ENCODE results near the gene NKX2-2. TPM values are rescaled to one million over a fixed set of nuclear protein-coding genes. Genes with fewer than 3 reads are reported as not detected.
A peak's percentile ranks its signal among the peaks of the same experiment; 100 is the strongest.

Gene NKX2-2
- total and polyA plus RNA-seq, 2 of the 8 experiments (the other 6 are each of a cell fraction or from before 2014, with no cell fraction given) = not detected

GRCh38 chr20:21511850-21512633 lies 1.8 kb downstream of the NKX2-2 start:
- Histone ChIP-seq H3K27ac (ENCODE audit: low read depth, low read length) (no peak overlapping the region), H3K4me2 (ENCODE audit: insufficient read depth in 1 of 2, low read depth in 2 of 2, low read length in 2 of 2) (peak overlapping the region; percentile 65)
- no peak for TF ChIP-seq TEAD4 (IDR thresholded peaks at IDR 0.05; ENCODE audit: low read depth, low read length)
- peak; percentile 90 for TF ChIP-seq RNF2 (IDR thresholded peaks at IDR 0.05; ENCODE audit: borderline replicate concordance, low read depth, low read length, missing control alignments, poor library complexity, severe bottlenecking)
- no peak for TF ChIP-seq ATF3 (IDR thresholded peaks at IDR 0.05; ENCODE audit: insufficient read depth, low read depth, low read length)
- TF ChIP-seq EZH2 (IDR thresholded peaks at IDR 0.05; ENCODE audit: low read depth, low read length, severe bottlenecking) = peak; percentile 89
- peak; percentile 33 for TF ChIP-seq KDM4A (IDR thresholded peaks at IDR 0.05; ENCODE audit: low read depth, low read length, severe bottlenecking)
- TF ChIP-seq ASH2L (IDR thresholded peaks at IDR 0.05; ENCODE audit: low read length) = peak; percentile 31
- peak; percentile 74; the same call in 1 of the 2 replicates for TF ChIP-seq CBX8 (IDR thresholded peaks at IDR 0.05; ENCODE audit: borderline replicate concordance, low read depth, low read length)
- TF ChIP-seq SUZ12 (IDR thresholded peaks at IDR 0.05; ENCODE audit: low read length) = peak; percentile 91
- 0 out of 2 replicates have a peak, but pooled peaks have one; percentile 12 for TF ChIP-seq MAX (IDR thresholded peaks at IDR 0.05)

More at GRCh38 chr20:21511850-21512633, 1.8 kb downstream of the NKX2-2 start:
- Histone ChIP-seq H2AFZ (ENCODE audit: low read length) (no peak overlapping the region), H3K23me2 (ENCODE audit: low read depth, low read length) (peaks cover 6% of the 10 kb centered on the region; the same call in 1 of the 2 replicates), H4K8ac (ENCODE audit: extremely low read depth, insufficient read depth, low read length) (no peak overlapping the region; the same call in 1 of the 2 replicates), H3K9me3 (ENCODE audit: insufficient read depth in 2 of 2, low read depth in 1 of 2, low read length in 1 of 2) (no peaks in the 10 kb centered on the region), H3K4ac (replicated peaks; ENCODE audit: insufficient read length, low read depth, low read length) (no peak overlapping the region), H3K36me3 (ENCODE audit: control insufficient read depth in 2 of 4, insufficient read depth in 4 of 4, low read length in 3 of 4) (peaks cover 0 to 4% (median 0%) of the 10 kb centered on the region in 4 experiments; a peak in 1 of 8 replicates), H3K18ac (ENCODE audit: extremely low read depth, low read length) (peak overlapping the region; percentile 19; the same call in 1 of the 2 replicates), H3K4me1 (replicated peaks in 1 of 4; ENCODE audit: control insufficient read depth in 3 of 4, insufficient read depth in 4 of 4, low read length in 3 of 4) (peaks cover 6 to 49% (median 21%) of the 10 kb centered on the region in 4 experiments; a peak in 6 of 7 replicates), H4K20me1 (replicated peaks in 1 of 2; ENCODE audit: control insufficient read depth in 1 of 2, insufficient read depth in 2 of 2, low read length in 2 of 2) (peaks cover 14 to 21% of the 10 kb centered on the region in 2 experiments), H3K9ac (replicated peaks in 1 of 4; ENCODE audit: extremely low read depth in 1 of 4, low read depth in 3 of 4, low read length in 3 of 4) (no peak overlapping the region), H3K14ac (ENCODE audit: insufficient read length) (no peak overlapping the region), H3K27me3 (replicated peaks in 1 of 4; ENCODE audit: control insufficient read depth in 3 of 4, extremely low read depth in 1 of 4, insufficient read depth in 3 of 4, low read length in 3 of 4) (peaks cover 76 to 90% (median 86%) of the 10 kb centered on the region in 4 experiments), H2AK5ac (ENCODE audit: low read depth, low read length) (no peak overlapping the region), H4K5ac (ENCODE audit: insufficient read length, low read depth, low read length) (no peak overlapping the region), H3K4me3 (ENCODE audit: extremely low read depth in 1 of 4, insufficient read depth in 2 of 4, low read depth in 3 of 4, low read length in 4 of 4) (peak overlapping the region in 3 of 4 experiments; percentile 2 to 58 (median 3); a peak in 3 of 8 replicates), H2BK12ac (ENCODE audit: low read depth, low read length) (peak overlapping the region; percentile 92; the same call in 1 of the 2 replicates), H2BK20ac (ENCODE audit: low read length) (no peak overlapping the region), H3K23ac (ENCODE audit: insufficient read length) (no peak overlapping the region), H3K79me2 (ENCODE audit: control insufficient read depth in 1 of 2, insufficient read depth in 2 of 2, low read length in 2 of 2) (no peaks in the 10 kb centered on the region), H4K91ac (replicated peaks; ENCODE audit: insufficient read length, low read length) (no peak overlapping the region), H2BK120ac (replicated peaks; ENCODE audit: low read depth, low read length) (no peak overlapping the region), H3K56ac (replicated peaks; ENCODE audit: insufficient read length, low read depth, low read length) (no peak overlapping the region), H2BK5ac (ENCODE audit: low read depth, low read length) (no peak overlapping the region), H3K79me1 (ENCODE audit: low read depth, low read length) (no peaks in the 10 kb centered on the region), H2BK15ac (ENCODE audit: low read length) (no peak overlapping the region)
- FAIRE-seq = no peak
- CTCF ChIA-PET (ENCODE audit: partially characterized antibody) = interaction anchor here (1.0 to 1.3 kb wide), 5 partner anchors 18 to 277 kb away, joined by 3 to 4 read pairs (median 3); no protein-coding TSS in a partner anchor
- POLR2A ChIA-PET (ENCODE audit: partially characterized antibody) = interaction anchor here (1.4 kb wide), 1 partner anchor 198 kb away, joined by 3 read pairs; no protein-coding TSS in a partner anchor
- peak in 1 of 2 experiments; percentile 81 for DNase-seq (ENCODE audit: low read depth in 1 of 2, low spot score in 2 of 2)
- 2% methylated on average over 50 of the region's 76 CpGs; no CpG with 5 or more reads in 1 of the 2 experiments for WGBS, 2 experiments (ENCODE audit: extremely low coverage in 1 of 2, insufficient coverage in 1 of 2, insufficient read length in 1 of 2, insufficient replicate concordance in 2 of 2, low coverage in 1 of 2, low lambda C conversion rate in 2 of 2, missing lambda C conversion rate in 1 of 2)
